HG03095 (cell line): ENCODE results near the gene LGALS3.

Source experiments
- ATAC-seq: cut with Tn5 transposase; IDR thresholded peaks from one replicate; pipeline ENCODE4 v1.9.1; 2021; ENCODE audit warnings: moderate library complexity; ENCODE audit not compliant: unreplicated experiment

LGALS3 gene

DNA sequence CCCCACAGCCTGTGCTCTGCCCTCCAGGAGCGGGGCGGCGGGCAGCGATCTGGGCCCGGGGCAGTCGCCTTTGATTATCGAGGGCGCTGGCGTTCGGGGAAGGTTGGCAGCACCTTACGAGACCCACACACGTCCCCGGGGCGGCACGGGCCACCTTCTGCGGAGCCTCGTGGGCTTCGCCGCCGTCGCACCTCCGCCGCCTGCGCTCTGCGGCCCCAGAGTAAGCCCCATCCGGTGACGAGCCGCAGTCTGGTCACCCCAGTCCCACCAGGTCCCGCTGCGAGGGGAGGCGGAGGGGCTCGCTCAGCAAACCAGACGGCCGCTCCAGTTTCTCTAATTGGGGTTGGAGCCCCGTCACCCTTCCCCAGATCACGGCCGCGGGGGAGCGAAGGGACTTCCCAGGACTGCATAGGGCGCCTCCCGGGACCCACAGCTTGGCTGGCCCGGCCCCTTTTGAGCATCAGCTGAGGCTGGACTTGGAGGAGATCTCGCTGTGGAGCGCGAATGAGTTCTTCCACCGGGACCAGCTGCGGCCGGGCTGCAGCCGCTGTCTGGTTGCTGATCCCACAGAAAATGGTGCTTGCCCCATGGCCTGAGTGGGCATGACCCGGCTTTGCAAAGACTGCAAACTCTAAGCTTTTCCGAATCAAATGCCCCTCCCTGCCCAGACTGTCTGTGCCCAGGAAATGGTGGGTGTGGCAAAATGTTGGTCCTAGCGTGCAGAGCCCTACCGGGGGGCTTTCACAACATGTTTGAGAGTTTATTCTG lies 560 bp downstream of the LGALS3 start:
- ATAC-seq: peak; percentile 57

GRCh38 chr14:55130196-55130550 lies 1.1 kb downstream of the LGALS3 start:
- ATAC-seq: no peak

GRCh38 chr14:55131370-55132137 lies 2.5 kb downstream of the LGALS3 start:
- ATAC-seq: no peak

DNA sequence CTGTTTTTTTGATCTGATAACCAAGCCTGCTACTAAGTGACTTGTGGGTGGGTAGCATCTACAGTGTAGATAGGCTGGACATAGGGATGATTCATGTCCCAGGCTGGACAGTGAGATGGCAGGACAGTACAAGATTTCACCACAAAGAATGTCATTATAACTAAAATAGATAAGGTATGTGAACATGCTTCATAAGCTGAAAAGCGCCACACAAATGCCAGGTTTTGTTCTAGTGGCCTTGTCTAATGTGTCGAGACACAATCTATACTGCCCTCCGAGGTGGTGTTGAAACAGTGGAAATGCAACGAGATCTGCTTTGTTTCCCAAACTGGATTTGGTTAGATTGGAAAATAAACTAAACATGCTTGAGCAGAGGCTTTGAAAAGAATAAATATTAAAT lies 4.4 kb downstream of the LGALS3 start:
- ATAC-seq: no peak

GRCh38 chr14:55136241-55136640 lies 7.2 kb downstream of the LGALS3 start:
- ATAC-seq: no peak

DNA sequence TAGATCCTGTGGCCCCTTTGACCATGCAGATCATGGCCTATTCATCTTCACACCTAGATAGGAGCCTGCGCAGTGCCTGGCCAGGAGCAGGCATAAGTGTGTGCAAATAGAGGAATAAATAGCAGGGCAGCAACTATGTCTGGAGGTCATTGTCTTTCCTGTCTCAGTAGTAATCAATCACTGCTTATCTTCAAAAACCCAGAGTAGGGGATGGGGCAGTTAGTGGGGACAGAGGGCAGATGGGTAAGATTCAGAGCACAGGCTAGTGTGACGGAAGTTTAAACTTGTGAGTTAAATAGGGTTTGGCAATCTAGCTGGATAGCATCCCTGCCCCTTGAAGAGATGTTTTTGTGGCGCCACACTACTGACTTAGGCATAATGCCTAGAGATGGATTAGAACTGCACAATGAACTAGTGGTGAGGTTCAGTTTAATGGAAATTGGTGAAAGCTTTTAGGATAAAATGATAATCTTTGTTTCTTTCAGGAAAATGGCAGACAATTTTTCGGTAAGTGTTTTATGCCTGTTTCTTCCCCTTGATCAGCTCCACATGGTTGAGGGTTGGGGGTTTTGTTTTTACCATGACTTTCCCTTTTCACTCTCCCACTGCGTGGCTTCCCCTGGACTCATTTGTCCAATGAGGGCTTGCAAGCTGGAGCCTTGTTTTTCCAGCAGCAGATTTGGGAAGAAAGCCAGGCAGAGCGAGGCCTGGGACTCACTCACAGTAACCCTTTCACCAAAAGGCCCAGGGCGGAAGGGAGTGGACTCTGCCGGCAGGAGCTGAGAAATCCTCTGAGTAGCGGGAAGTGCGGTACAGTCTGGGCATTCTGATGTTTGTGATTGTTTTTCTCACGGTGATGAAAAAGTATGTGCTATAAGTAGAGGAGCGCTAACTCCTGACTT lies 8.1 kb downstream of the LGALS3 start:
- no peak for ATAC-seq

- no peak for ATAC-seq
These were observed 9.0 kb downstream of the LGALS3 start for GRCh38 chr14:55138091-55138490.

DNA sequence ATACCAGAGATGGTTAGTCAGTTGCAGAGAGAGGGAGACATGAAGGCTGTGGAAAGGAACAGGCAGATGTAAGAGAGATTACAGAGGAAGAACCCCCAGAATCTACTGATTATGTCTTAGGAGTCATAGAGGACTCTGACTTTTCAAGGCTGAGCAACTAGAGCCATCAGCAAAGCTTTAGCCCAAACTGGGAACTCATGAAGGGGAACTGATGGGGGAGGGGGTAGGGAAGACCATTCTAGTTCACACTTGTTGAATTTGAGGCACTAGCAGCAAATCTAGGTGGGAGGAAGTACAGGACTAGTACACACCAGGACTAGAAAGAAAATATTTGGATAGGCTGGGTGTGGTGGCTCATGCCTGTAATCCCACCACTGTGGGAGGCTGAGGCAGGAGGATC lies 10.1 kb downstream of the LGALS3 start:
- ATAC-seq: no peak

DNA sequence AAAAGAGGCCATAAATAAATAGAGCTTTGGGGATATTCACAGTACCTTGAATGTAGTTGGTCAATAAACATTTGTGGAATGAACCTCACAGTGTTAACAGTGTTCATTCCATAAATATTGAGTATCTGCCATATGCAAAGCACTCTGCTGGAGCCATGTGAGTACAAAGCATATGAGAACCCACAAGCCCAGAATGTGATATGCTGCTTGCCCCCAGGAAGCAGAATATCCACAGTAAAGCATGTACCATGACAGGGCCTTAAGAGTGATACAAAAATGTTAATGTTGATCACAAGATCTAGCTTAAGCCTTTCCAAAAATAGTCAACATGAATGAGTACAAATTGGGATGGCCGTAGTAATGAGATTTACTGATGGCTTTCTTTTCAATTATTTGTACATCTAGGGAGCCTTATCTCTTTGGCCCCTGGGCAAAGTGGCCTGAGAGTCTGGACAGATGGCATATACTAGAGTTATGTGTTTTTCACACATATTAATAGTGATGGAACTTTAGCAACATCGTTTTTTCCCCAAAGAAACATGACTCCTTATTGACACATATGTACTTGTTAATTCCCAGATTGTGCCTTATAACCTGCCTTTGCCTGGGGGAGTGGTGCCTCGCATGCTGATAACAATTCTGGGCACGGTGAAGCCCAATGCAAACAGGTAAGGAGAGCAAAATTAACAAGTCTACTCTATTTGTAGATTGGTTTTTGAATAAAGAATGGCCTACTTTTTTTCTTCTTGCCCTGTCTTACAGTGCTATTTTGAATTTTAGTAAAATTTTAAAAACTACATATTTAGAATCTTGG lies 10.9 kb downstream of the LGALS3 start:
- no peak for ATAC-seq

GRCh38 chr14:55141825-55142224 lies 12.8 kb downstream of the LGALS3 start:
- no peak for ATAC-seq

- ATAC-seq: no peak
These were observed 13.4 kb downstream of the LGALS3 start for GRCh38 chr14:55142466-55142865.

DNA sequence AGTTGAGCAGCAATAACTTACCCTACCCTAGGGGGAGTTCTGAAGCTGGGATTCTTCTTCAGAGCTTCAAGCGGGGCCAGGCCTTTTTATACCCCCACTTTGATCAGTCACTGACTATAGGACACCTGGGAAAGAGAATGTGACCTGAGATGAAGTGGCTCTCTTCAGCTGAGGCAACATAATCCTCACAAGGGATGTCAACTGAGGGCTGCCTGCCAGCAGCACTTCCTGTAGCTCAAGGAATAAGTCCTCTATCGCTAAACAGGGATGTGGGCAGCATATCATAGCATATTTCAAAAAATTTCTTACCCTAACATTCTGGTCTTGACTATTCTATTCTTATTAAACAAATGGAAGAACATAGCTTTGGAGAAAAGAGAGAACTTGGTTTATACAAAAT lies 17.4 kb downstream of the LGALS3 start:
- no peak for ATAC-seq

DNA sequence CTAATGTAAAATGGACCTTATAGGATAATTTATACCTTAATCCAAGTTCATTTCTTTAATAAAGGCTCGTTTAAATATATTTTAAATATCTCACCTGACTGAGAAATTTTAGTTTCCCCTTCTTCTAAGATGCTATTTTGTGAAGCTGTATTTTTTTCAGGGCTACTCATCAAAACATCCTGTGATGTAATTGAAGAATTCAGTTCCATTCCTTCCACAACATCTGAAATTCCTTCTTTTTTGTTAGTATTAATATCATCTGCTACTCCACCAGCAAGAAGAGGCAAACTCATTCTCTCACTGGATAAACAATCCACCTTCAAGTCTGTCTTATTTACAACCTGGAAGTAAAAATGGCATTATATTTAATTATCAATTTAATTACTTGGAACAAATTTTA lies 22.5 kb downstream of the LGALS3 start:
- ATAC-seq: no peak

DNA sequence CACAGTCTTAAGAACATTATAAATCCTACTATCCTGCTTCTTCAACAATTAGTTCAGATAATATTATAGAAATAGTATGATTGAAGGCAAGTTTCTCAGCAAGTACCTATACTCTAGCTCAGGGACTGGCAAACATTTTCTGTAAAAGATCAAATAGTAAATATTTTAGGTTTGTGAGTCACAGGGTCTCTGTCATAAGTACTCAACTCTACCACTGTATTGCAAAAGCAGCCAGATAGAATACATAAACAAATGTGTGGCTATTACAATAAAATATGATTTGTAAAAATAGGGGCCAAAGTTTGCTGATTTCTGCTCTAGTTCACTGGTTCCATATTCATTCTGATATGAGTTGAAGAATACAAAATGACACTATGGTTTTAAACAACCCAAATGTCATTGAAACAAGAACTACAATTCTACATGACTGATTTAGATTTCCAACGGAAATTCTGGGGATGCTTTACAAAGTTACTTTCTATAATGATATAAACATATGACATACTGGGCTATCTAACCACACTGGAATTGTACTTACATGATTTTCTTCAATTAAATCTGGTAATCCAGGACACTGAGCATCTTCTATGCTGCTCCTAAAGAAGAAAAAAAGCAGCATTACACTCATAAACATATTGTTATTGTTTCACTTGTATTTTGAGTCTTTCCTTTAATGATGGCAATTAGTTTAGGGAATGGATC lies 23.2 kb downstream of the LGALS3 start:
- no peak for ATAC-seq

DNA sequence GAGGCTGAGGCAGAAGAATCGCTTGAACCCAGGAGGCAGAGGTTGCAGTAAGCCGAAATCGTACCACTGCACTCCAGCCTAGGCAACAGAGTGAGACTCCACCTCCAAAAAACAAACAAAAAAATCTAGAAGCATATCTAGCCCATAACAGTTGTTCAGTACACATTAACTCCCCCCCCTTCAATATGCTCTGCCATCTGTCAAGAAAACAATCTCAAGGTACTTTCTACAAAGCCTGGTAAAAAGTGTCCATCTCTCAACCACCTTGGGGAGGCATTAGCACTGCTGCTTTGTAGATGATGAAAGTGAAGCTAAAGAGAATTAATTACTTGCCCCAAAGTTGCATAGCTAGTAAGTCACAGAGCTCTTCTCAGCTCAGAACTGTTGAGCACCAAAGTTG lies 24.9 kb downstream of the LGALS3 start:
- ATAC-seq: no peak

GRCh38 chr14:55157080-55157479 lies 28.0 kb downstream of the LGALS3 start:
- no peak for ATAC-seq

- ATAC-seq: no peak
These were observed 29.4 kb downstream of the LGALS3 start for GRCh38 chr14:55158412-55158811.

DNA sequence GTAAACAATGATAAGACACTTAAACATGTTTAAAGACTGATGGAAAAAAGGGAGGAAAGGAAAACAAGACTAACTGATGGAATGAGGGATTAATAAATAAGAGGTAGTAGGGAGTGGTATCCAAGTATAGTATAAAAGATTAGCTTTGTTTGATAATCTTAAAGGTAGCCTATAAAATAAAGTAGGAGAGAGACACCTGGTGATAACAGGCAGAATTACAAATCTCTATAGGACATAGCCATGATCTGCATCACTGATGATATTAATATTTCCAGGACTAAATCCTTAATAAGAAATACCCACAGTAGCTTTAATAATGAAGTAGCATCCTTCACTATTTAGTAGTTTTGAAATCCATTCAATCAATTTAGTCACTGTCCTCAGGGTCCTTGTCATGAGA lies 31.9 kb downstream of the LGALS3 start:
- no peak for ATAC-seq

- ATAC-seq: no peak
These were observed 41.5 kb downstream of the LGALS3 start for GRCh38 chr14:55170526-55170925.

DNA sequence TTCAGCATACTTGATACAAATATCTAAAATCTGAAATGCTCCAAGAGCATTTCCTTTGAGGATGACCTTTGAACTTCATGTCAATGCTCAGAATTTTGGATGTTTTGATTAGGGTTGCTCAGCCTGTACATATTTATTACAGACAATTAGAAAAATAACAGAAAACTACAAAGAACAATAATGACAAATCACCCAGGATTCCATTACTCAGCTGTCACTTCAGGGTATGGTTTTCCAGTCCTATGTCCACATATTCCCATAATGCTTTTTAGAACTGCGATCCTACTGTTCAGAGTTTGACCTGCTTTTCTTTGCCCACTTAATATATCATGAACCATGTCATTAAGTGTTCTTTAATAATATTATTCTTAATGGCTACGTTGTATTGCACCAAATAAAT lies 51.0 kb downstream of the LGALS3 start:
- ATAC-seq: no peak
